ENCODE measurements around the gene ALPK1.
"Not testable (repeated sequence)": the region's sequence is repeated elsewhere in the genome, so short reads cannot be mapped to it uniquely, and the experiment has no call there.

DNA sequence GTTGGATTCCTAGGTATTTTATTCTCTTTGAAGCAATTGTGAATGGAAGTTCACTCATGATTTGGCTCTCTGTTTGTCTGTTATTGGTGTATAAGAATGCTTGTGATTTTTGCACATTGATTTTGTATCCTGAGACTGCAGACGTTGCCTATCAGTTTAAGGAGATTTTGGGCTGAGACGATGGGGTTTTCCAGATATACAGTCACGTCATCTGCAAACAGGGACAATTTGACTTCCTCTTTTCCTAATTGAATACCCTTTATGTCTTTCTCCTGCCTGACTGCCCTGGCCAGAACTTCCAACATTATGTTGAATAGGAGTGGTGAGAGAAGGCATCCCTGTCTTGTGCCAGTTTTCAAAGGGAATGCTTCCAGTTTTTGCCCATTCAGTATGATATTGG lies 8.3 kb downstream of the ALPK1 start:
- TF ChIP-seq, protein P1, sequence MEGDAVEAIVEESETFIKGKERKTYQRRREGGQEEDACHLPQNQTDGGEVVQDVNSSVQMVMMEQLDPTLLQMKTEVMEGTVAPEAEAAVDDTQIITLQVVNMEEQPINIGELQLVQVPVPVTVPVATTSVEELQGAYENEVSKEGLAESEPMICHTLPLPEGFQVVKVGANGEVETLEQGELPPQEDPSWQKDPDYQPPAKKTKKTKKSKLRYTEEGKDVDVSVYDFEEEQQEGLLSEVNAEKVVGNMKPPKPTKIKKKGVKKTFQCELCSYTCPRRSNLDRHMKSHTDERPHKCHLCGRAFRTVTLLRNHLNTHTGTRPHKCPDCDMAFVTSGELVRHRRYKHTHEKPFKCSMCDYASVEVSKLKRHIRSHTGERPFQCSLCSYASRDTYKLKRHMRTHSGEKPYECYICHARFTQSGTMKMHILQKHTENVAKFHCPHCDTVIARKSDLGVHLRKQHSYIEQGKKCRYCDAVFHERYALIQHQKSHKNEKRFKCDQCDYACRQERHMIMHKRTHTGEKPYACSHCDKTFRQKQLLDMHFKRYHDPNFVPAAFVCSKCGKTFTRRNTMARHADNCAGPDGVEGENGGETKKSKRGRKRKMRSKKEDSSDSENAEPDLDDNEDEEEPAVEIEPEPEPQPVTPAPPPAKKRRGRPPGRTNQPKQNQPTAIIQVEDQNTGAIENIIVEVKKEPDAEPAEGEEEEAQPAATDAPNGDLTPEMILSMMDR (conservative IDR thresholded peaks at IDR 0.05; ENCODE audit: low read depth, low read length): not testable (repeated sequence)
- not testable (repeated sequence) for TF ChIP-seq EZH2 (IDR thresholded peaks at IDR 0.05; ENCODE audit: borderline replicate concordance, low read depth, low read length, poor library complexity, severe bottlenecking)

Measured in A673 (cell line).